HuH-7 (cell line): ENCODE measurements around the gene NOVA2.

Experiments
- DNase-seq: peaks from one replicate; pipeline ENCODE4 v3.0.0; 2011; ENCODE audit warnings: low spot score

The NOVA2 gene

GRCh38 chr19:46000491-46001246 is 27.0 kb upstream of the NOVA2 start:
- DNase-seq: no peak

- DNase-seq: no peak
Observed at GRCh38 chr19:45999653-46000121, 26.0 kb upstream of the NOVA2 start.

- DNase-seq: no peak
Observed at GRCh38 chr19:45998834-45999233, 25.2 kb upstream of the NOVA2 start.

DNA sequence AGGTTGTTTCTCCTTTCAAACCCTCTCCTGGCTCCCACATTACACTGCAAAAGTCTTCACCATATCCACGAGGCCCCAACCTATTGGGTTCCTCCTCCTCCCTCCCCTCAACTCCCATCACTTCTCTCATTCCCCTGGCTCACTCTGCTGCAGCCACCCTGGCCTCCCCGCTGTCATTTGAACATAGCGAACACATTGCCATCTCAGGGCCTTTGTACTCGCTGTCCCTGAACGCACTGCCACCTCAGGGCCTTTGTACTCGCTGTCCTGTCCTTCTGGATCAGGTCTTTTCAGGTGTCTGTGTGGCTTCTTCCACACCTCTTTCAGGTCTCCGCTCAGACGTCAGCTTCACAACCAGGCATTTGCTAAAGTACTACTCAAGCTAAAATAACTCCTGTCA is 23.3 kb upstream of the NOVA2 start:
- no peak for DNase-seq

DNA sequence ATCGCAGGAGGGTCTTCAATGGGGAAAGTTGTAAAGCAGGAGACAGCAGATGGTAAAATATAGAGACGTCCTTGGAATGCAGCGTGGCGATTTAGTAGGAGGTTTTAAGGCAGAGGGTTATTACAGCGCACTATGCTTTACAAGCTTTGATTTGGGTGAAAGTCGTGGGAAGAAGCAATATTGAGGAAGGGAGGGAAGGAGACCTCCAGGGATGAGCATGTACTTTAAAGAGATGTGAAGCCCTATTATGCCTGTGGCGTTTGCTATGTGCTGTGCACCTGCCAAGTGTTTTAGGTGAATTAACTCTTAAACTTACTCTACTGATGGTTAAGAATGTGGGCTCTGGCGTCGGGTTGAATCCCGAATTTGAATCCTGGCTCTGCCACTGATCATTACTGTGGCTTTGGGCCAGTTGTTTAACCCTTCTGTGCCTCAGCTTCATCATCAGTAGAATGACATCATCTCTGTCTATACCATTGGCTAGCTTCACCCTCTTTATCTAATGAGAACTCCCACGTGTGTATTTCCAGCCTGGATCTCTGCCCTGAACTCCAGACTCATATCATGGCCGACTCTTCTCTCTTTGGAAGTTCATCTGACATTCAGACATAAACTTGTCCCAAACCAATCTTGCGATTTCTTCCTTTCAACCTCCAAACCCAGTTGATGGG is 22.2 kb upstream of the NOVA2 start:
- DNase-seq: no peak

- DNase-seq: peak; percentile 99
Observed at GRCh38 chr19:45994998-45995714, 21.5 kb upstream of the NOVA2 start, which contains the start of gene CCDC61. TSS of gene CCDC61 (plus strand) at chr19:45995467. CDS start at chr19:46003019, 7,552 bp downstream.

- no peak for DNase-seq
Observed at GRCh38 chr19:45994456-45994997, 20.9 kb upstream of the NOVA2 start.

DNA sequence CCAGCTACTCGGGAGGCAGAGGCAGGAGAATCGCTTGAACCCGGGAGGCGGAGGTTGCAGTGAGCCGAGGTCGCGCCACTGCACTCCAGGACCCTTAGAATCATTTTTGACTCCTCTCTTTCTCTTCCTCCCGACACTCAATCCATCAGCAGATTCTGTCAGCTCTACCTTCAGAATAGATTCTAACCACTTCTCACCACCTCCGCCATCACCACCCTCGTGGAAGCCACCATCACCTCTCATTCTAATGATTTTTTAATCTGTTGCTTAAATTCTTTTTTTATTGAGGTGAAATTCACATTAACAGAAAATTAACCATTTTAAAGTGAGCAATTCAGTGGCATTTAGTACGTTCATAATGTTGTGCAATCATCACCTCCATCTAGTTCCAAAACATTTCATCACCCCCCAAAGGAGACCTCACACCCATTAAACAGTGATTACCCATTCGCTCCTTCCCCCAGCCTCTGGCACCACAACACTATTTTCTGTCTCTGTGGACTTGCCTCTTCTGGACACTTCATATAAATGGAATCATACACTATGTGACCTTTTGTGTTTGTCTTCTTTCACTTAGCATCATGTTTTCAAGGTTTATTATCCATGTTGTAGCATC is 16.6 kb upstream of the NOVA2 start:
- no peak for DNase-seq

- no peak for DNase-seq
Observed at GRCh38 chr19:45985321-45985720, 11.7 kb upstream of the NOVA2 start.

DNA sequence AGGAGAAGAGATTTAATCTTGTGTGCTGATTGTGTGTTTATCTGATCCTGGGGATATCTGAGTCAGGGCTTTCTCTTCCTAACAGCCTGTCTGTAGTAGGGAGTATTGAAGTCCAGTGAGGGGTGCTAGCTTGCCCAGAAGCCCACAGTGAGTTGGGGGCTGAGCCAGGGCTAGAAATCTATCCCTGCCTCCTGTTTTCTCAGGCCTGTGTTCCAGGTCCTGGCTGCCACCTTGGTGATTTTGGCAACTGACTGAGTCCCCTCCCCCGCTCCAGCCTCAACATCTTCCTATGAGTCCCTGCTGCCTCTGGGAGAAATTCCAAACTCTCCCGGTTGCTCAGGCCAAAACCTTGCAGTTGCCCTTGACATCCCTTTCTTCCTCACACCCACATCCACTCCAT is 7.7 kb upstream of the NOVA2 start:
- DNase-seq: no peak

DNA sequence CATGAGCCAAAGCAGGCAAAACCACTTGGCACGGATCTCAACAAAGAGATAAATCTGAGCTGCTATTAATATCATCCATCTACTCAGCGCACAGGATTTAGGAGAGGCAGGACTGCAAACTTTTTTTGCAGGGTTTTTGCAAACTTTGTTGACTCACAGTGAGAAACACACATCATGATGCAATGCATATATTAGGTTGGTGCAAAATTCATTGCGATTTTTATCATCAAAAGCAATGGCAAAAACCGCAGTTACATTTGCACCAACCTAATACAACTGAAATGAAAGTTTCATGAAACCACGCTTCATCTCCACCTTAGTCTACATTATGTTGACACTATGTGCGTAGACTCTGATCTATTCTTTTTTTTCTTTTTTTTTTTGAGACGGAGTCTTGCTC is 4.5 kb upstream of the NOVA2 start:
- DNase-seq: no peak

DNA sequence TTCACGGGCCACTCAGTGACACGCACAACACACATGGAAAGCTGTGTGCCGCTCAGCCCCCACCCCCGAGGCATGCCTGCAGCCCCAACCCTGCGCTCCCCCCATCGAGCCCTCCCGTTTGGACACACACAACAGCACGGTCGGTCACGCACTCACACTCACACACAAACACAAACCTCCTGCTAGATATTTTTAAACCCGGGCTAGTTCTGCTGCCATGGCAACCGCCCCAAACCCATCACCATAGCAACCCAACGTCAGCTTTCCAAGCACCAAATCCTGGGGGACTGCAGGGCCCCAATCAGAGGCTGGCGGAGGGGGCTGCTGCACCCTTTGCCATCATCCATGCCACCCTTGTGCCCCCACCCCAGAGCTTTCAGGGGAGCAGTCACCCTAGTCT is 2.5 kb upstream of the NOVA2 start:
- no peak for DNase-seq

DNA sequence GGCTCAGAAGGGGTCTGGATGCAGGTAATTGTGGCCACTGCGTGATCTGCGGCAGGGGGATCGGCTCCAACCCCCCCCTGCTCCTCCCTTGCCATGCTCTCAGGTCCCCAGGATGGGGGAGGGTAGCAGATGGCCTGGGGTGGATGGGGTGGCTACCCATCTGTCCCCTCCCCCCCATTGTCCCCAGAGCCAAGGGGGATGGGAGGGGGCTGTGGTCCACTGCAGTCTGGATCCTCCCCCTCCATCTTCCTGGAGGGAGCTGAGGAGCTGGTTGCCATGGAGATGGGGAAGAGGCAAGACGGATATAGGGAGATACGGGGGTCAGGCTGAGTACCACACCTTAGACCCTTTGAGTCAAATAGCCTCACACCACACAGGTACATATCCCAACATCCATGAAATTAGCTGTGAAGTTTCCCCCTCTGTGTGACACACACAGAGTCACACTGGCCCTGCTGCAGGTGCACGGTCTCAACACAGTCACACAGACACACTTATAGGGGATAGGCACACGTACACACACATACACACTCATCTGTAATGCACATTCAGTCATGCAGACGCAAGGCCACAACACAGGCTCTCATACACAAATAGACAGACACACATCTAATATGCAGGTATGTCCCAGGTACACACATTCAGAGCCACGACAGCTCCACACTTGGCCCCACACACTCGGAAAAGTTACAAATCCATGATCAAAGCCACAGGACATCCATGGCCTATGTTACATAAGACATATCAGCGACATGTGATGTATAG is 1.8 kb upstream of the NOVA2 start:
- DNase-seq: no peak

- no peak for DNase-seq
Observed at GRCh38 chr19:45972947-45973540, 621 bp downstream of the NOVA2 start.

GRCh38 chr19:45972081-45972946 is 1.4 kb downstream of the NOVA2 start:
- DNase-seq: no peak

DNA sequence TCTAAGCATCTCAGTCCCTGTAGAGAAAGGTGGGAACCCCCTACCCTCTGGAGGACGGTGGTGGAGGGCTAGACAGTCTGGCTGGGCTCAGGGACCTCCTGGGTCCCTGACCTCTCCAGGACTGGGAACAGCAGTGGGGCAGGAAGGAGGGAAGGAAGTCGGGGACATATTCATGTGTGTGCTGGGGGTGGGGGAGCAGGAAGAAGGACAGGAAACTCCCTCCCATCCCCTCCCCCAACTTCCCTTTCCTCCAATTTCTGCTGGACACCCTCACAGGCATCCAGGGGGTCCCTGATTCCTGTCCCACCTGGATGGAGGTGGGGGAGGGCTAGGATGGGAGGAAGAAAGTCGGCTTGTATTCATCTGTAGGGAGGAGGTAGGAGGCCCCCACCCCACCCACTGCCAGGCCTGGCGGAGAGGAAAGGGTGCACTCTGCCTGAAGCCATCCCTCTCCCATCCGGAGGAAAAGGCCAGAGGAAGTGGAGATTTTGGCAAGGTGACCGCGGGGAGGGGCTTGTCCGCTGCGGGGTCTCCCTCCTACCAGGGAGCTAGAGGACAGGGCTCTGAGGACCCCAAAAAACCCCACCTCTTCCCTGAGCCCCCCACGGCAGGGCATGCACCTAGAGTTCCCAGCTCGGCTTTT is 2.3 kb downstream of the NOVA2 start:
- no peak for DNase-seq

- DNase-seq: no peak
Observed at GRCh38 chr19:45969676-45970075, 4.0 kb downstream of the NOVA2 start.

DNA sequence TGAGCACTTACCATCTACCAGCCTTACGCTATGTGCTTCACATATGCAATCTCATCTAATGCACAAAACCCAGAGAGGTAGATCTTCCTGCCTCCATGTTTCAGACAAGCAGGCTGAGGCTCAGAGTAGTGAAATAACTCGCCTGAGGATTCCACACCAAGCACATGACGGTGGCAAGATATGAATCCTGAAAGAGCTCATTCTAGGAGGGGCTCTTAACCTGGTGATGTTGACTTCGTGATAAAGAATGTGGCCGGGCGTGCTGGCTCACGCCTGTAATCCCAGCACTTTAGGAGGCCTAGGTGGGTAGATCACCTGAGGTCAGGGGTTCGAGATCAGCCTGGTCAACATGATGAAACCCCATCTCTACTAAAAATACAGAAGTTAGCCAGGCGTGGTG is 5.0 kb downstream of the NOVA2 start:
- no peak for DNase-seq

DNA sequence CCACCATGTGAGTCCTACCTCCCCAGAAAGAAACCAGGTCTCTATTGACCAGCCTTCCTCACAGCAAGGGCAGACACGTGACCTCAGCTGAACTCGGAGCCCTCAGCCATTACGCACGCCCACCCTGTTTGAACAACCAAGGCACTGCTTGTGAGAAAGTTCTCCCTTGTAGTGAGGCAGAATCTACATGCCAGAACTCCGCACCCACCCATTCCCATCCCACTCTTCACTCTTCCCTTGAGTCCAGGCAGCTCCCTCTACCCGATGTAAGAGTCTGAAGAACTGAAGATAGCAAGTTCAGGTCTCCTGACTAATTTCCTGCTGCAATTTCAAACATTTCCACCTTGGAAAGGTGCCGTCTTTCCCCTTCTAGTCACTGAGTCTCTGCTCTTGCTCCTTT is 6.4 kb downstream of the NOVA2 start:
- no peak for DNase-seq

- DNase-seq: no peak
Observed at GRCh38 chr19:45962021-45962420, 11.6 kb downstream of the NOVA2 start.
